IgD-negative memory B cell (primary cell): ENCODE data around the gene DDIAS. TPM values are rescaled to one million over a fixed set of nuclear protein-coding genes. Genes with fewer than 3 reads are reported as not detected.

ENCODE experiments used
- H3K27ac Mint-ChIP-seq, 3 donors: one replicate each; pipeline ENCODE4 v1.8.0; 2020 to 2022; ENCODE audit warnings: mild to moderate bottlenecking in 3 of 3, mixed read lengths in 3 of 3, moderate library complexity in 1 of 3
- H3K27me3 Mint-ChIP-seq: one replicate; pipeline ENCODE4 v1.8.0; 2021; ENCODE audit warnings: mixed read lengths
- H3K36me3 Mint-ChIP-seq: one replicate; pipeline ENCODE4 v1.8.0; 2020; ENCODE audit warnings: mild to moderate bottlenecking, mixed read lengths
- H3K4me1 Mint-ChIP-seq, 3 donors: one replicate each; pipeline ENCODE4 v1.8.0; 2020 to 2022; ENCODE audit warnings: mixed read lengths in 3 of 3, mild to moderate bottlenecking in 1 of 3
- H3K4me3 Mint-ChIP-seq, 4 donors: one replicate each; pipeline ENCODE4 v1.8.0; 2020 to 2022; ENCODE audit warnings: mild to moderate bottlenecking in 4 of 4, mixed read lengths in 4 of 4, moderate library complexity in 3 of 4
- H3K9me3 Mint-ChIP-seq, 3 donors: one replicate each; pipeline ENCODE4 v1.8.0; 2020 to 2021; ENCODE audit warnings: mixed read lengths in 3 of 3, mild to moderate bottlenecking in 1 of 3
- polyA plus RNA-seq: library from polyadenylated mRNA; unstranded; fragments of 300-500 nt; fragmentation: Illumina TruSeq; gene quantifications from one replicate; pipeline ENCODE4 v1.2.3, GENCODE V29; 2021

The DDIAS gene
- polyA plus RNA-seq, 1 donor from 2014 or later: 1.7 TPM

DNA sequence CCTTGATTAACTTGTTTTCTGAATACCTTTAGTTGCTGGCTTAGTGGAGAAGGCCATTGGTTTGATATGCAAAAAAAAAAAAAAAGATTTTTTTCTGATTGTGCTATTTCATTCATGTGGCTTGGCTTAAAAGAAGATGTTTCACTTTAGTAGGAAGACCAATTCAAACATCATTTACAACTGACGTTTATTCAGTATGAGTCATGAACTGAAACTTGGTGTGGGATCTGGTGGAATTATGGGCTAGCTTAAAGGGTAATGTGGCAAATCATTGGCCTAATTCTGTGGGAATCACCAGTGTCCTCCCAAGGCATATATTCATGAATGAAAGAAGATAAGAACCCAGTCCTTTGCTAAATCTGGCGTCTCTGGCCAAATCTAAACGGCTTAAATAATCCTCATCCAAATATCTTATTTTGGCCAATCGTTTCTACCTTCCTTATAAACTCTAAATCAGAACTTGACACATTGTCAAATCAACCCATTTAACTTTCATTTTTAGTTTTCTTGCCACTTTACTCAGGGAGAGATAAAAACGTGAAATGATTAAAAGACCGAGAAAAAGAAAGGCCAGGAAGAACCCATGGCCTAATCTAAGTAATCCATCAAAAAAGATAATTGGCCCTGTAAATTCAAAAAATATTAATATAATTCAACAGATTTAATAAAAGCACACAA is 77.0 kb downstream of the DDIAS start:
- peaks cover 7% of the 10 kb centered on the region for H3K36me3 Mint-ChIP-seq
- peaks cover 1% of the 10 kb centered on the region for H3K27me3 Mint-ChIP-seq
- H3K4me1 Mint-ChIP-seq: peaks cover 20 to 43% (median 34%) of the 10 kb centered on the region in 3 donors
- H3K27ac Mint-ChIP-seq: peak overlapping the region in 2 of 3 donors; percentile 8 to 54
- H3K9me3 Mint-ChIP-seq: no peaks in the 10 kb centered on the region
- H3K4me3 Mint-ChIP-seq: peak overlapping the region in 1 of 4 donors; percentile 67

DNA sequence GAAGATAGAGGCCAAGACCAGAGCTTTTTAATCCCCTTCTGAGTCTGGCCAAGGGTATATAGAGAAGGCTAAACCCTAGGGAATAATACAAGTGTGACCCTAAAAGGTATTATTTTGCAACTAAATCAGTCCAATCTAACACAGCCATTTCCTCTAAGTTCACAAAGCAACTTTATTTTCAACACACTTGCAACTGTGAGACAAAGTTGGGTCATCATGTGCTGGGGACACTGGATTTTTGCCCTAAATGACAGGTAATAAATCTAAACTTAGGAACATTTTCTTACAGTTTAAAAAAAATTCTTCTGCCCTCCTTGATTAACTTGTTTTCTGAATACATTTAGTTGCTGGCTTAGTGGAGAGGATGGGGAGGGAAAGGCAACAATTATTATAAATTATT is 78.3 kb downstream of the DDIAS start:
- Mint-ChIP-seq H3K9me3 (no peaks in the 10 kb centered on the region), H3K27ac (peak overlapping the region in 1 of 3 donors; percentile 0), H3K36me3 (peaks cover 12% of the 10 kb centered on the region), H3K4me1 (peaks cover 16 to 37% (median 27%) of the 10 kb centered on the region in 3 donors), H3K27me3 (peaks cover 1% of the 10 kb centered on the region), H3K4me3 (no peak overlapping the region)

- Mint-ChIP-seq H3K36me3 (peaks cover 12% of the 10 kb centered on the region), H3K9me3 (no peaks in the 10 kb centered on the region), H3K27ac (peak overlapping the region in 1 of 3 donors; percentile 63), H3K4me3 (no peak overlapping the region), H3K4me1 (peaks cover 16 to 36% (median 26%) of the 10 kb centered on the region in 3 donors), H3K27me3 (peaks cover 1% of the 10 kb centered on the region)
Observed at GRCh38 chr11:82980292-82980691, 78.8 kb downstream of the DDIAS start.

DNA sequence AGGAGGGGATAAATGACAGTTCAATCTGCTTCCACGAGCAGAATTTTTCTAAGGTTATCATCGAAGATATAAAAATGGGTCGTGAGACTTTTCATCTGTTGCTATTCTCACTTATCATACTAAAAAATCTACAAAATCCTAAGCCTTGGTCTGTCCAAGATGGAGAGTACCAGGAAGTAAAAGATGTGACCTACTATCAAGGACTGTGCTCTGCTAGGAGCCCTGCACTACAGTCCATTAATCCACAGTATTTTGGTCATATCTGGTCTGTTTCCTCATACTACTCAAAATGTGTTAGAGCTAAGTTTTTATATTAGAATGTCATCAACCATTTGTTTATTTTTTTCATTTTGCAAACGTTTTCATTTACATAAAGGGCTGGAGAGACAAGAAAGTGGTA is 79.4 kb downstream of the DDIAS start:
- no peak overlapping the region for H3K4me3 Mint-ChIP-seq
- peaks cover 12% of the 10 kb centered on the region for H3K36me3 Mint-ChIP-seq
- peaks cover 1% of the 10 kb centered on the region for H3K27me3 Mint-ChIP-seq
- H3K4me1 Mint-ChIP-seq: peaks cover 16 to 30% (median 26%) of the 10 kb centered on the region in 3 donors
- peak overlapping the region in 1 of 3 donors; percentile 39 for H3K27ac Mint-ChIP-seq
- no peaks in the 10 kb centered on the region for H3K9me3 Mint-ChIP-seq

GRCh38 chr11:82981852-82982251 is 80.3 kb downstream of the DDIAS start:
- Mint-ChIP-seq H3K9me3 (no peaks in the 10 kb centered on the region), H3K27me3 (no peaks in the 10 kb centered on the region), H3K36me3 (peaks cover 9% of the 10 kb centered on the region), H3K4me3 (no peak overlapping the region), H3K4me1 (peaks cover 9 to 21% (median 20%) of the 10 kb centered on the region in 3 donors), H3K27ac (peak overlapping the region in 1 of 3 donors; percentile 39)

Other genes starting within 250 kb of the DDIAS start
- gene FAM181B, start 167.9 kb upstream of the DDIAS start, polyA plus RNA-seq: not detected
- gene PRCP, start 1.3 kb upstream of the DDIAS start, polyA plus RNA-seq: 48.8 TPM
- 39.4 TPM for gene RAB30, start 170.2 kb downstream of the DDIAS start, polyA plus RNA-seq